OCI-M2 (cell line): ENCODE results near the gene MT3.
"Not testable (repeated sequence)": the region's sequence is repeated elsewhere in the genome, so short reads cannot be mapped to it uniquely, and the experiment has no call there.

Experiments used
- DNase-seq: peaks from one replicate; lab custom pipeline; 2025; ENCODE audit not compliant: unreplicated experiment; lab: John Stamatoyannopoulos, UW

The MT3 gene

GRCh38 chr16:56577300-56577625, 12.1 kb upstream of the MT3 start:
- DNase-seq, result no peak

- no peak for DNase-seq
Observed at GRCh38 chr16:56580391-56581048, 8.8 kb upstream of the MT3 start.

GRCh38 chr16:56582911-56583310, 6.4 kb upstream of the MT3 start:
- DNase-seq, result not testable (repeated sequence)

GRCh38 chr16:56583351-56584168, 5.8 kb upstream of the MT3 start:
- DNase-seq, result no peak

GRCh38 chr16:56584276-56584675, 5.1 kb upstream of the MT3 start:
- DNase-seq, result no peak

- DNase-seq, result no peak
Observed at GRCh38 chr16:56588781-56589140, 567 bp upstream of the MT3 start.

DNA sequence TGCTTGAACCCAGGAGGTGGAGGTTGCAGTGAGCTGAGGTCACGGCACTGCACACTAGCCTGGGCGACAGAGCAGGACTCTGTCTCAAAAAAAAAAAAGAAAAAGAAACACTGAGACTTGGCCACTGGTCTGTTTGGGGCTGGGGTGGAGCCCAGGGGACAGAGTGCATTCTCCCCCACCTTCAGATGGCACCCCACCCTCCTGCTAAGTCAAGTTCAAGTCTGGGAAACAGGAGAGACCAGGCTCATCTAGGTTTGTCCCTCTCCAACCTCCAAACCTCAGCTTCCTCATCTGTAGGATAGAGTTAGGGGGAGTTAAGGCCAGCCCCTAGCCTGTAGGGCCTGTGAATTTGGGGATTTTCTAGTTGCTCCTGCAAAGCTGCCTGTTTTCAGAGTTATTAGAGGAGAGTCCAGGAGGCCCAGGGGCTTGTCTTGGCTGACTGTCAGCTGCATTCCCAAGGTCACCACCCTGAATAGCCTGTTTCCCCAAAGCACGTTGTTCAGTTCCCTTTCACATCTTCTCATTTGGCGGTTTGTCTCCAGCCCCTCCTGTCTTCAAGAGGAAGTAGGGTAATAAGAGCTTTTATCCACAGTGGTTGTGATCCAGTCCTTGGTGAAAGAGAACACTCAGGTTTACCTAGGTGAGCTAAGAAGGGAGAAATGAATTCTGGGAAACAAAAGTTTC, 2.2 kb downstream of the MT3 start:
- no peak for DNase-seq

- no peak for DNase-seq
Observed at GRCh38 chr16:56593573-56594291, 4.4 kb downstream of the MT3 start.

DNA sequence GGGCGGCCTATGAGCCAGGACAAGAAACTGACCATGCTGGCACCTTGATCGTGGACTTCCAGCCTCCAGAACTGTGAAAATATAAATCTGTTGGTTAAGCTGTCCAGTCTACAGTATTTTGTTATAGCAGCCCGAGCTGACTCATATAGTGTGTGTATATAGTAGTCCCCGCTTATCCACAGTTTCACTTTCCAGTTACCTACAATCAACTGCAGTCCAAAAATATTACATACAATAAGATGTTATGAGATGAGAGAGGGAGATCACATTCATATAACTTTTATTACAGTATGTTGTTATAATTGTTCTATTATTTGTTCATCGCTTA, 4.9 kb downstream of the MT3 start:
- no peak for DNase-seq

DNA sequence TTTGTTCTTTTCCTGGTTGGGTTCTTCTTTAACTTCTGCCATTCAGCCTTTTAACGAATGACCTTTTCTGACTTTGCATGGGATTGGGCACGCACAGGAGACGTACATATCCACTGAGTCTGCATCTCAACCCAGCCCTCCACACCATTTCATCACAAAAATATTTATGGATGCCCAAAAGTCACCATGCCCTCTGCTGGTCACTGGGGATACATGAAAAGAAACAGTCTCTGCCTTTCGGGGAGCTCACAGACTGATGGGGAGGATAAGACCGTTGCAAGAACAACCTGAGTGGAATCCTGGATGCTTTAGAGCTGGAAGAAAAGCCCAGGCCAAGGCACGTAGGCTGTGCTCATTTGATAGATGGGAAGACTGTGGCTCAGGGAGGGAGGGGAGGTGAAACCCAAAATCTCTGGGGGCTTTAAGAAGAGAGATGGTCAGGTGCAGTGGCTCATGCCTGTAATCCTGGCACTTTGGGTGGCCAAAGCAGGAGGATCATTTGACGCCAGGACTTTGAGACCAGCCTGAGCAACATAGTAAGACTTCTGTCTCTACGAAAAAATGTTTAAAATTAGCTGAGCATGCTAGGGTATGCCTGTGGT, 11.2 kb downstream of the MT3 start:
- DNase-seq, result no peak

DNA sequence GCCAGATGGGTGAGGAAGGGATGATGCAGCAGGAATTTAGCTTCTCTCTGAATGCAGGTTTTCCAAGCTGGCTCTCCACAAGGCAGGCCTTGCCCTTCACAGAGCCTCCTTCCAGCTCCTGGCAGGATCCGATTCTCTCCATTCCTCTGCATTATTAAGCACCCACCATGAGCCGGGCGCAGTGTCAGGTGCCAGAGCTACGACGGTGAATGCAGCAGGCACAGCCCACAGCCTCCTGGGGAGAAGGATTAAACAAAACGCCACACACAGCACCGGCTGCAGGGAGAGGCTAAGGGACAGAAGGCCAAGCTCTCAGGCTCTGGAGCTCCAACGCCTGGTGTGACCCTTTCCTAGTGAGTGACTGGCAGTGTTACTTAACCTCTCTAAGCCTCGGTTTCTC, 12.0 kb downstream of the MT3 start:
- DNase-seq, result no peak

GRCh38 chr16:56603589-56603988, 14.3 kb downstream of the MT3 start:
- DNase-seq, result no peak

GRCh38 chr16:56604966-56605365, 15.6 kb downstream of the MT3 start:
- DNase-seq, result no peak

- DNase-seq, result no peak
Observed at GRCh38 chr16:56605475-56605874, 16.1 kb downstream of the MT3 start.

GRCh38 chr16:56606071-56606475, 16.7 kb downstream of the MT3 start:
- no peak for DNase-seq

DNA sequence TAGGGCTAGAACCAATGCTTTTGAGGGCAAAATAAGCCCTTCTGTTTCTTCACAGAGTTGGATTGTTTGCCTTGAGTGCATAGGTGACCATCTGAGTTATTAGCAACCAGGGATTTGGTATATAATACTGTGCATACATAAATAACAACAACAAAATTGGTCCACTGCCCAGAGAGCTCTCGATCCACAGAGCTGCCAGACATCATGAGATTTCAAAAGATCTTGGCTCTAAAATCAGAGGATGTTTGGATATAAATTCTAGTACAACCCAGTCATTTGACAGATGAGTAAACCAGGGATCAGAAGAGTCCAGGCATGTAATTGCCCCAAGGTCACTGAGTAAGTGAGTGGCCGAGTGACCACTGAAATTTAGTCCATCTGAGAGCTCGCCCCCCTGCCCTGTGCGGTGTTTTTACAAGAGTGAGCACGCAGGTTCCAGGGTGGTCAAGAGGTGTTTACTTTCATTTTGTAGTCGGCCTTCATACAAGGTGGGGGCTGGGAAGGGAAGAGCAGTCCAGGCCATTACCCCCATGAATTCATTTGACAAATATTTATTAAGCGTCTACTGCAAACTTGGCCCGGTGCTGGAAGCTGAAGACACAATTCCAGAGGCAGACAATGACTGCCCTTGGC, 17.3 kb downstream of the MT3 start:
- no peak for DNase-seq

DNA sequence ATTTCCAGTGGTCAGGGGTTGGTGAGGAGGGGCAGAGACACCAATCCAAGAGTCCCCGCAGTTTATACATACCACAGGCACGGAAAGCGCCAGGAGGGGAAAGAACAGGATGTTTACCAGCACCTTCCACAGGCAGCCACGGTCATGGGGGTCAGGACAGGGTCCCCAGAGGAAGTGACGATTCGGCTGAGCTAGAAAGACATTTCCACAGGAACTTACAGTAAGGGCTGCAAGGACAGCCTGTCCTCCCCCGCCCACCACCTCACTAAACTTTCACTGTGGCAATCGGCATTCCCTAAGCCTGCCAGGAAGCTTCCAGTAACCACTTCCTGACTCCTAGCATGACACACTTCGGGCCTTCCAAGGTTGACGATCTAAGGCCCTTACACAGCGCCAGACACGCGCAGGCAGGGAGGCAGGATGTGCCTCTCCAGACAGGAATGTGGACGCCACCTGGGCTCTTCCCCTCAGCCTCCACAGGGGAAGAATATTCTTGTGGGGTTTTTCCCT, 17.8 kb downstream of the MT3 start:
- no peak for DNase-seq

DNA sequence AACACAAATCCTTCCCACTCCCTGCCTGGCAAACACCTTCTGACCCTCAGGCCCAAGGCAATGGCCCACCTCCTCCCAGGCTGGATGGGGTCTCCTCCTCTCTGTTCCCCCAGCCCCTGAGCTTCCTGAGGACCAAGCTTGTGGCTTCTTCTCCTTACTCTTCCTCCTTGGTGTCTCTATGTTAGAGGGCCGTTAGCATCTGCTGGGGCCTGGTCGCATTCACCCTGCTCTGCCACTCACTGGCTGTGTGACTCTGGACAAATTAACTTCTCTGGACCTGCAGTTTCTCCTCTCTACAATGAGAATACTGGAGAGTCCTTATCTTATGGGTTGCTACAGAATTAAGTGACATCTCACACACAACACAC, 18.3 kb downstream of the MT3 start:
- DNase-seq, result no peak

- DNase-seq, result peak; percentile 68
Observed at GRCh38 chr16:56608043-56608875, 18.9 kb downstream of the MT3 start, which contains the start of gene MT2A. TSS of gene MT2A (plus strand) at chr16:56608584. CDS start at chr16:56608656, 72 bp downstream.
